Liver (tissue), 9 donors: ENCODE data around the gene TAOK2. TPM values are rescaled to one million over a fixed set of nuclear protein-coding genes. Genes with fewer than 3 reads are reported as not detected.

Experiments used
- DNase-seq: peaks from one replicate; pipeline ENCODE4 v3.0.0-alpha.2; 2017; ENCODE audit warnings: low spot score
- H3K27ac ChIP-seq, 2 donors: one replicate each; pipeline ENCODE4 v1.7.0; 2013; ENCODE audit warnings: inconsistent platforms in 2 of 2, low read length in 2 of 2, control low read depth in 1 of 2, low read depth in 1 of 2, mild to moderate bottlenecking in 1 of 2
- H3K27me3 ChIP-seq, 4 donors: one replicate each; pipeline versions ENCODE4 v1.6.1 to v1.7.0; 2013; ENCODE audit warnings: low read length in 3 of 4, inconsistent platforms in 1 of 4, mild to moderate bottlenecking in 1 of 4, moderate library complexity in 1 of 4; ENCODE audit not compliant: control insufficient read depth in 4 of 4, insufficient read depth in 4 of 4
- H3K36me3 ChIP-seq, 4 donors: one replicate each; pipeline versions ENCODE4 v1.6.1 to v1.7.0; 2013; ENCODE audit warnings: low read length in 3 of 4, mild to moderate bottlenecking in 3 of 4, low read depth in 1 of 4, moderate library complexity in 1 of 4; ENCODE audit not compliant: control insufficient read depth in 4 of 4, insufficient read depth in 3 of 4
- H3K4me1 ChIP-seq, 4 donors: one replicate each; pipeline versions ENCODE4 v1.6.1 to v1.7.0; 2013; ENCODE audit warnings: low read length in 3 of 4, mild to moderate bottlenecking in 3 of 4, moderate library complexity in 1 of 4; ENCODE audit not compliant: control insufficient read depth in 4 of 4, insufficient read depth in 4 of 4
- H3K4me3 ChIP-seq, 3 donors: one replicate each; pipeline versions ENCODE4 v1.6.1 to v1.7.0; 2013; ENCODE audit warnings: low read length in 3 of 3, control low read depth in 1 of 3, low read depth in 1 of 3, mild to moderate bottlenecking in 1 of 3
- H3K9ac ChIP-seq, 2 donors: one replicate each; pipeline ENCODE4 v1.7.0; 2013; ENCODE audit warnings: low read length in 2 of 2, mild to moderate bottlenecking in 2 of 2, moderate library complexity in 2 of 2, control low read depth in 1 of 2, low read depth in 1 of 2
- H3K9me3 ChIP-seq, 4 donors: one replicate each; pipeline versions ENCODE4 v1.6.1 to v1.7.0; 2013; ENCODE audit warnings: low read length in 3 of 4; ENCODE audit not compliant: control insufficient read depth in 4 of 4
- EGR1 ChIP-seq, 2 donors: IDR thresholded peaks; 2 replicates each; pipeline ENCODE4 v1.6.1; 2016 to 2018; ENCODE audit warnings: antibody characterized with exemption in 2 of 2, low read depth in 2 of 2
- FOXA1 ChIP-seq: IDR thresholded peaks from 2 replicates; pipeline ENCODE4 v1.6.1; 2016; ENCODE audit warnings: antibody characterized with exemption
- FOXA2 ChIP-seq: IDR thresholded peaks from 2 replicates; pipeline ENCODE4 v1.6.1; 2016; ENCODE audit warnings: antibody characterized with exemption
- GABPA ChIP-seq, 2 donors: IDR thresholded peaks in 1 of 2; conservative IDR thresholded peaks in 1 of 2; 2 replicates each; pipeline ENCODE4 v1.6.1; 2016; ENCODE audit warnings: antibody characterized with exemption in 2 of 2, mild to moderate bottlenecking in 1 of 2, moderate library complexity in 1 of 2
- HNF4A ChIP-seq, 2 donors: conservative IDR thresholded peaks; 2 replicates each; pipeline ENCODE4 v1.6.1; 2016; ENCODE audit warnings: antibody characterized with exemption in 2 of 2, mild to moderate bottlenecking in 2 of 2
- HNF4G ChIP-seq: IDR thresholded peaks from 2 replicates; pipeline ENCODE4 v1.6.1; 2016; ENCODE audit warnings: antibody characterized with exemption
- JUND ChIP-seq, 2 donors: IDR thresholded peaks; 2 replicates each; pipeline ENCODE4 v1.6.1; 2016; ENCODE audit warnings: antibody characterized with exemption in 2 of 2
- NR2F2 ChIP-seq: IDR thresholded peaks from 2 replicates; pipeline ENCODE4 v1.6.1; 2016; ENCODE audit warnings: antibody characterized with exemption
- RAD21 ChIP-seq, 2 donors: IDR thresholded peaks; 2 replicates each; pipeline ENCODE4 v1.6.1; 2016; ENCODE audit warnings: antibody characterized with exemption in 2 of 2, mild to moderate bottlenecking in 2 of 2
- RXRA ChIP-seq, 2 donors: IDR thresholded peaks; 2 replicates each; pipeline ENCODE4 v1.6.1; 2017 to 2018; ENCODE audit warnings: antibody characterized with exemption in 2 of 2, mild to moderate bottlenecking in 1 of 2
- SP1 ChIP-seq: IDR thresholded peaks from 2 replicates; pipeline ENCODE4 v1.6.1; 2018; ENCODE audit warnings: antibody characterized with exemption, mild to moderate bottlenecking
- TAF1 ChIP-seq: conservative IDR thresholded peaks from 2 replicates; pipeline ENCODE4 v1.6.1; 2016; ENCODE audit warnings: antibody characterized with exemption, mild to moderate bottlenecking
- YY1 ChIP-seq: IDR thresholded peaks from 2 replicates; pipeline ENCODE4 v1.6.1; 2016; ENCODE audit warnings: antibody characterized with exemption, mild to moderate bottlenecking
- WGBS: extraction: QIAGEN DNeasy Blood & Tissue Kit; methylation state at CpG from one replicate; pipeline ENCODE4 v1.1.7; 2013; 5-methylcytosine and 5-hydroxymethylcytosine counted together
- polyA plus RNA-seq, 2 donors: library from polyadenylated mRNA; stranded (reverse) in 1 of 2; unstranded in 1 of 2; fragments of 200-250 nt in 1 of 2; fragments of >200 nt in 1 of 2; fragmentation: Nextera tagmentation in 1 of 2; extraction: Ambion mirVana in 1 of 2; gene quantifications; one replicate each; pipeline versions ENCODE4 v1.2.1 to v1.2.3, GENCODE V29; 2013 to 2015
- total RNA-seq, 2 donors: library from RNA; depleted of rRNA; stranded (reverse); fragments of >200 nt; gene quantifications; one replicate each; pipeline ENCODE4 v1.2.3, GENCODE V29; 2014
- TF ChIP-seq, protein P1 (sequence below): IDR thresholded peaks from 2 replicates; pipeline ENCODE4 v1.6.1; 2016; ENCODE audit warnings: antibody characterized with exemption
- TF ChIP-seq, protein P2 (sequence below): fragments of 150-350 bp; IDR thresholded peaks from 2 replicates; pipeline ENCODE4 v1.5.1; 2017; ENCODE audit warnings: improper control_type of control experiment, low read depth, low read length; ENCODE audit not compliant: missing input control
- TF ChIP-seq, protein P3 (sequence below): IDR thresholded peaks from 2 replicates; pipeline ENCODE4 v1.6.1; 2016; ENCODE audit warnings: antibody characterized with exemption
- TF ChIP-seq, protein P4 (sequence below): IDR thresholded peaks from 2 replicates; pipeline ENCODE4 v1.6.1; 2016; ENCODE audit warnings: antibody characterized with exemption, mild to moderate bottlenecking
- TF ChIP-seq, protein P5 (sequence below): IDR thresholded peaks from 2 replicates; pipeline ENCODE4 v1.6.1; 2016; ENCODE audit warnings: antibody characterized with exemption
- donor health status: healthy.
- donor health status: healthy.
- donor health status: healthy.
- donor health status: healthy.
- donor health status: healthy.

TAOK2 gene
- total and polyA plus RNA-seq, 4 donors = 2.2 to 27.9 (median 16.0) TPM

DNA sequence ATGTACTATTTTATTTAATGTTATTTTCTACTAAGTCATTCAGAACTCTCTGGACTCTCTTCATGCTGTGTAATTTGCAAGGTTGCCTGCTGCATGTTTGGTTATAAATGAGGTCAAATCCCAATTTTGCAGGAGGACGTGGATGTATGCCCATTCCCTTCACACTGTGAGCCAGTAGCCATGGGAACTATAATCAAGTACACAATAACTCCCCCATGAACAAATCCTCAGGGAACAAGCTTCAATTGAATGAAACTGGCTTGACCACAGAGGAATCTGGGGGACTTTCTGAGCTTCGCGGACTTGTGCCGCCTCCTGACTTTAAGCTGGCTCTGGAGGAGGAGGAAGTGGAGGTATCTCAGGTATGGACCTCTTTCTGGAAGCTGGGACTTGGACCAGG lies 33.0 kb upstream of the TAOK2 start:
- H3K4me3 ChIP-seq = no peak overlapping the region
- WGBS = 92% methylated on average over 4 of the region's 4 CpGs
- H3K9ac ChIP-seq = no peak overlapping the region
- H3K9me3 ChIP-seq = peaks cover 0 to 3% (median 0%) of the 10 kb centered on the region in 4 donors
- no peak overlapping the region for H3K27ac ChIP-seq
- H3K27me3 ChIP-seq = no peaks in the 10 kb centered on the region
- no peaks in the 10 kb centered on the region for H3K4me1 ChIP-seq
- no peak for DNase-seq
- no peaks in the 10 kb centered on the region for H3K36me3 ChIP-seq
- TF ChIP-seq, protein P1, sequence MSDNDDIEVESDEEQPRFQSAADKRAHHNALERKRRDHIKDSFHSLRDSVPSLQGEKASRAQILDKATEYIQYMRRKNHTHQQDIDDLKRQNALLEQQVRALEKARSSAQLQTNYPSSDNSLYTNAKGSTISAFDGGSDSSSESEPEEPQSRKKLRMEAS = no peak
- no peak for TF ChIP-seq FOXA1
- no peak for TF ChIP-seq FOXA2
- TF ChIP-seq HNF4G = no peak
- TF ChIP-seq JUND (IDR thresholded peaks at IDR 0.05) = no peak
- TF ChIP-seq, protein P2, sequence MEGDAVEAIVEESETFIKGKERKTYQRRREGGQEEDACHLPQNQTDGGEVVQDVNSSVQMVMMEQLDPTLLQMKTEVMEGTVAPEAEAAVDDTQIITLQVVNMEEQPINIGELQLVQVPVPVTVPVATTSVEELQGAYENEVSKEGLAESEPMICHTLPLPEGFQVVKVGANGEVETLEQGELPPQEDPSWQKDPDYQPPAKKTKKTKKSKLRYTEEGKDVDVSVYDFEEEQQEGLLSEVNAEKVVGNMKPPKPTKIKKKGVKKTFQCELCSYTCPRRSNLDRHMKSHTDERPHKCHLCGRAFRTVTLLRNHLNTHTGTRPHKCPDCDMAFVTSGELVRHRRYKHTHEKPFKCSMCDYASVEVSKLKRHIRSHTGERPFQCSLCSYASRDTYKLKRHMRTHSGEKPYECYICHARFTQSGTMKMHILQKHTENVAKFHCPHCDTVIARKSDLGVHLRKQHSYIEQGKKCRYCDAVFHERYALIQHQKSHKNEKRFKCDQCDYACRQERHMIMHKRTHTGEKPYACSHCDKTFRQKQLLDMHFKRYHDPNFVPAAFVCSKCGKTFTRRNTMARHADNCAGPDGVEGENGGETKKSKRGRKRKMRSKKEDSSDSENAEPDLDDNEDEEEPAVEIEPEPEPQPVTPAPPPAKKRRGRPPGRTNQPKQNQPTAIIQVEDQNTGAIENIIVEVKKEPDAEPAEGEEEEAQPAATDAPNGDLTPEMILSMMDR = no peak
- TF ChIP-seq, protein P3, sequence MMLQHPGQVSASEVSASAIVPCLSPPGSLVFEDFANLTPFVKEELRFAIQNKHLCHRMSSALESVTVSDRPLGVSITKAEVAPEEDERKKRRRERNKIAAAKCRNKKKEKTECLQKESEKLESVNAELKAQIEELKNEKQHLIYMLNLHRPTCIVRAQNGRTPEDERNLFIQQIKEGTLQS = no peak
- TF ChIP-seq NR2F2 = no peak
- no peak for TF ChIP-seq GABPA (IDR thresholded peaks at IDR 0.05 in 1 of 2, conservative IDR thresholded peaks at IDR 0.05 in 1 of 2)
- no peak for TF ChIP-seq RAD21 (IDR thresholded peaks at IDR 0.05)
- TF ChIP-seq EGR1 (IDR thresholded peaks at IDR 0.05; ENCODE audit: low read depth in 2 of 2) = no peak
- no peak for TF ChIP-seq SP1
- TF ChIP-seq, protein P4, sequence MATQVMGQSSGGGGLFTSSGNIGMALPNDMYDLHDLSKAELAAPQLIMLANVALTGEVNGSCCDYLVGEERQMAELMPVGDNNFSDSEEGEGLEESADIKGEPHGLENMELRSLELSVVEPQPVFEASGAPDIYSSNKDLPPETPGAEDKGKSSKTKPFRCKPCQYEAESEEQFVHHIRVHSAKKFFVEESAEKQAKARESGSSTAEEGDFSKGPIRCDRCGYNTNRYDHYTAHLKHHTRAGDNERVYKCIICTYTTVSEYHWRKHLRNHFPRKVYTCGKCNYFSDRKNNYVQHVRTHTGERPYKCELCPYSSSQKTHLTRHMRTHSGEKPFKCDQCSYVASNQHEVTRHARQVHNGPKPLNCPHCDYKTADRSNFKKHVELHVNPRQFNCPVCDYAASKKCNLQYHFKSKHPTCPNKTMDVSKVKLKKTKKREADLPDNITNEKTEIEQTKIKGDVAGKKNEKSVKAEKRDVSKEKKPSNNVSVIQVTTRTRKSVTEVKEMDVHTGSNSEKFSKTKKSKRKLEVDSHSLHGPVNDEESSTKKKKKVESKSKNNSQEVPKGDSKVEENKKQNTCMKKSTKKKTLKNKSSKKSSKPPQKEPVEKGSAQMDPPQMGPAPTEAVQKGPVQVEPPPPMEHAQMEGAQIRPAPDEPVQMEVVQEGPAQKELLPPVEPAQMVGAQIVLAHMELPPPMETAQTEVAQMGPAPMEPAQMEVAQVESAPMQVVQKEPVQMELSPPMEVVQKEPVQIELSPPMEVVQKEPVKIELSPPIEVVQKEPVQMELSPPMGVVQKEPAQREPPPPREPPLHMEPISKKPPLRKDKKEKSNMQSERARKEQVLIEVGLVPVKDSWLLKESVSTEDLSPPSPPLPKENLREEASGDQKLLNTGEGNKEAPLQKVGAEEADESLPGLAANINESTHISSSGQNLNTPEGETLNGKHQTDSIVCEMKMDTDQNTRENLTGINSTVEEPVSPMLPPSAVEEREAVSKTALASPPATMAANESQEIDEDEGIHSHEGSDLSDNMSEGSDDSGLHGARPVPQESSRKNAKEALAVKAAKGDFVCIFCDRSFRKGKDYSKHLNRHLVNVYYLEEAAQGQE = no peak
- TF ChIP-seq HNF4A (conservative IDR thresholded peaks at IDR 0.05) = no peak
- no peak for TF ChIP-seq YY1
- no peak for TF ChIP-seq TAF1
- TF ChIP-seq, protein P5, sequence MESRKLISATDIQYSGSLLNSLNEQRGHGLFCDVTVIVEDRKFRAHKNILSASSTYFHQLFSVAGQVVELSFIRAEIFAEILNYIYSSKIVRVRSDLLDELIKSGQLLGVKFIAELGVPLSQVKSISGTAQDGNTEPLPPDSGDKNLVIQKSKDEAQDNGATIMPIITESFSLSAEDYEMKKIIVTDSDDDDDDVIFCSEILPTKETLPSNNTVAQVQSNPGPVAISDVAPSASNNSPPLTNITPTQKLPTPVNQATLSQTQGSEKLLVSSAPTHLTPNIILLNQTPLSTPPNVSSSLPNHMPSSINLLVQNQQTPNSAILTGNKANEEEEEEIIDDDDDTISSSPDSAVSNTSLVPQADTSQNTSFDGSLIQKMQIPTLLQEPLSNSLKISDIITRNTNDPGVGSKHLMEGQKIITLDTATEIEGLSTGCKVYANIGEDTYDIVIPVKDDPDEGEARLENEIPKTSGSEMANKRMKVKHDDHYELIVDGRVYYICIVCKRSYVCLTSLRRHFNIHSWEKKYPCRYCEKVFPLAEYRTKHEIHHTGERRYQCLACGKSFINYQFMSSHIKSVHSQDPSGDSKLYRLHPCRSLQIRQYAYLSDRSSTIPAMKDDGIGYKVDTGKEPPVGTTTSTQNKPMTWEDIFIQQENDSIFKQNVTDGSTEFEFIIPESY = no peak
- no peak for TF ChIP-seq RXRA (IDR thresholded peaks at IDR 0.05)
